ENCODE measurements around the gene NPFFR2.
"Not testable (repeated sequence)": the region's sequence is repeated elsewhere in the genome, so short reads cannot be mapped to it uniquely, and the experiment has no call there.

NPFFR2 gene

DNA sequence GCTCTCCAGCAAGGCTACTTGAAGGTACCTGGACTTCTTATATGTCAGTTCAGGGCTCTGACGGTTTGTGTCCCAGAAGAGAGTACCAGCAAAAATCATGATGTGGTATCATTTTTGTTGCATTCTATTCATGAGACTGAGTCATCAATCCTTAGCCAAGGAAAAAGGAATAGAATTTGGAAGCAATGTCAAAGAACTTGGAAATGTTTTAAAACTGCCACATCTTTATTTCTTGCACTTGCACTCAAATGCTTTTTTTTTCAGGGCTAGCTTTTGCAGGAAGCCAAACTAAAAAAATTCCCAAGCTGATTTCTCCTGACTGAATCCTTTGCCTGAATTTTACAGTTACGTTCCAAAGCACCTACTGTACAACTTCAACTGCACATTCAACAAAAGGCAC lies 112.4 kb downstream of the NPFFR2 start:
- FAIRE-seq = no peak
- TF ChIP-seq, protein P1, sequence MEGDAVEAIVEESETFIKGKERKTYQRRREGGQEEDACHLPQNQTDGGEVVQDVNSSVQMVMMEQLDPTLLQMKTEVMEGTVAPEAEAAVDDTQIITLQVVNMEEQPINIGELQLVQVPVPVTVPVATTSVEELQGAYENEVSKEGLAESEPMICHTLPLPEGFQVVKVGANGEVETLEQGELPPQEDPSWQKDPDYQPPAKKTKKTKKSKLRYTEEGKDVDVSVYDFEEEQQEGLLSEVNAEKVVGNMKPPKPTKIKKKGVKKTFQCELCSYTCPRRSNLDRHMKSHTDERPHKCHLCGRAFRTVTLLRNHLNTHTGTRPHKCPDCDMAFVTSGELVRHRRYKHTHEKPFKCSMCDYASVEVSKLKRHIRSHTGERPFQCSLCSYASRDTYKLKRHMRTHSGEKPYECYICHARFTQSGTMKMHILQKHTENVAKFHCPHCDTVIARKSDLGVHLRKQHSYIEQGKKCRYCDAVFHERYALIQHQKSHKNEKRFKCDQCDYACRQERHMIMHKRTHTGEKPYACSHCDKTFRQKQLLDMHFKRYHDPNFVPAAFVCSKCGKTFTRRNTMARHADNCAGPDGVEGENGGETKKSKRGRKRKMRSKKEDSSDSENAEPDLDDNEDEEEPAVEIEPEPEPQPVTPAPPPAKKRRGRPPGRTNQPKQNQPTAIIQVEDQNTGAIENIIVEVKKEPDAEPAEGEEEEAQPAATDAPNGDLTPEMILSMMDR (IDR thresholded peaks at IDR 0.05; ENCODE audit: insufficient read depth, missing control alignments) = no peak
- no peak for DNase-seq (ENCODE audit: insufficient read length, low spot score)

DNA sequence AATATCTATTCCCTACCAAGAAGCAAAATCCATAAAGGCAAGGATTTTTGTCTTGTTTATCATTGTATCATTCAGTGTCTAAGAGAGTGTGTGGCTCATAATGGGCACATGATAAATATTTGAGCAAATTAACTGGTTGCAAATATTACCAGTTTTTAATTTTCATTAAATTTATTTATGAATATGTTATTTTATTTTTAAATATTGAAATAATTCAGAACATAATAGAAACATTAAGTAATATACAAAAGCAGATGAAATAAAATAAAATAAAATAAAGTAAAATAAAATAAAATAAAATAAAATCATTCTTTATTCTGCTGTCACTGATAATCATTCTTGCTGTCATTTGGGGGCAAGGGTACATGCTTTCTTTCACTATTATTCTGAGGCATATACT lies 120.9 kb downstream of the NPFFR2 start:
- no peak for FAIRE-seq
- DNase-seq (ENCODE audit: insufficient read length, low spot score) = no peak
- TF ChIP-seq, protein P1 (IDR thresholded peaks at IDR 0.05; ENCODE audit: insufficient read depth, missing control alignments) = no peak

DNA sequence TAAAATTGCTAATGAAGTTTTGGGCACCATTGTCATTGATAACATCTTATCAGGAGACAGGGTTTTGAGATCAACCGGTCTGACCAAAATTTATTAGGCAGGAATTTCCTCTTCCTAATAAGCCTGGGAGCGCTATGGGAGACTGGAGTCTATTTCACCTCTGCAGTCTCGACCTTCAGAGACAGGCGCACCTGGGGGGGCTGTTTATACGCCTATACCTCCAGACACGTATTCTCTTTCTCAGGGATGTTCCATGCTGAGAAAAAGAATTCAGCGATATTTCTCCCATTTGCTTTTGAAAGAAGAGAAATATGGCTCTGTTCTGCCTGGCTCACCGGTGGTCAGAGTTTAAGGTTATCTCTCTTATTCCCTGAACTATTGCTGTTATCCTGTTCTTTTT lies 121.8 kb downstream of the NPFFR2 start:
- not testable (repeated sequence) for FAIRE-seq

DNA sequence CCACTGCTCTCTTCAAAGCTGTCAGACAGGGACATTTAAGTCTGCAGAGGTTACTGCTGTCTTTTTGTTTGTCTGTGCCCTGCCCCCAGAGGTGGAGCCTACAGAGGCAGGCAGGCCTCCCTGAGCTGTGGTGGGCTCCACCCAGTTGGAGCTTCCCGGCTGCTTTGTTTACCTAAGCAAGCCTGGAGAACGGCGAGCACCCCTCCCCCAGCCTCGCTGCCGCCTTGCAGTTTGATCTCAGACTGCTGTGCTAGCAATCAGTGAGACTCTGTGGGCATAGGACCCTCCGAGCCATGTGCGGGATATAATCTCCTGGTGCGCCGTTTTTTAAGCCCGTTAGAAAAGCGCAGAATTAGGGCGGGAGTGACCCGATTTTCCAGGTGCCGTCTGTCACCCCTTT lies 137.5 kb downstream of the NPFFR2 start:
- not testable (repeated sequence) for FAIRE-seq; DNase-seq (ENCODE audit: insufficient read length, low spot score)

More for the DNA sequence above, 121.8 kb downstream of the NPFFR2 start:
- DNase-seq (ENCODE audit: insufficient read length, low spot score) = not testable (repeated sequence)

DNA sequence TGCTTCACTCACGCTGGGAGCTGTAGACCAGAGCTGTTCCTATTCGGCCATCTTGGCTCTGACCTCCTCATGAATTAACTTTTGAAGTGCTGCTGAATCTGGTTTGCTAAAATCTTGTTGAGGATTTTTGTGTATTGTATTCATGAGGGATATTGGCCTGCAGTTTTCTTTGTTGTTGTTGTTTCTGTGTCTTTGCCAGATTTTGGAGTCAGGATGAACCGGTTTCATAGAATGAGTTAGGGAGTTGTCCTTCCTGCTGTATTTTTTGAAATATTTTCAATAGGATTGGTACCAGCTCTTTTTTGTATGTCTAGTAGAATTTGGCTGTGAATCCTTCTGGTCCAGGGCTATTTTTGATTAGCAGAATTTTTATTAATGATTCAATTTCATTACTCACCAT lies 138.1 kb downstream of the NPFFR2 start:
- TF ChIP-seq, protein P1 (IDR thresholded peaks at IDR 0.05; ENCODE audit: insufficient read depth, missing control alignments) = no peak
- FAIRE-seq (no peak), DNase-seq (ENCODE audit: insufficient read length, low spot score) (no peak)

DNA sequence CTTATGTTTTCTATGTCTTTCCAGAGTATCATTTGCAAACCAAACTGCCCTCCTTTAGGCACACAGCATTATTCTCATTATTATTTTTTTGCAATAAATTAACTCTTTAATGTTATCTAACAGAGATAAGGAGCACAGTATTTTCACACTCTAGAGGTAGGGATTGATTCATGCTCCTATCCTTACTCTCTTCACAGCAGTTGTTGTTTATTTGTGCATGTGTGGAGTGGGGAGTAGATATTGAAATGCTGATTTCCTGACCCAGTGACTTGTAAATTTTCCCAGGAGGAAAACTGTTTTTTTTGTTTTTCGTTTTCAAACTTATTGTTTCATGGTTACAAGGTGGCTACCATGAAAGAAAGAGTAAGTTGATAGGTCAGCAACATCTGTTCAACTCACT lies 140.0 kb downstream of the NPFFR2 start:
- DNase-seq (ENCODE audit: insufficient read length, low spot score) = no peak
- TF ChIP-seq, protein P1 (IDR thresholded peaks at IDR 0.05; ENCODE audit: insufficient read depth, missing control alignments) = no peak
- no peak for FAIRE-seq

DNA sequence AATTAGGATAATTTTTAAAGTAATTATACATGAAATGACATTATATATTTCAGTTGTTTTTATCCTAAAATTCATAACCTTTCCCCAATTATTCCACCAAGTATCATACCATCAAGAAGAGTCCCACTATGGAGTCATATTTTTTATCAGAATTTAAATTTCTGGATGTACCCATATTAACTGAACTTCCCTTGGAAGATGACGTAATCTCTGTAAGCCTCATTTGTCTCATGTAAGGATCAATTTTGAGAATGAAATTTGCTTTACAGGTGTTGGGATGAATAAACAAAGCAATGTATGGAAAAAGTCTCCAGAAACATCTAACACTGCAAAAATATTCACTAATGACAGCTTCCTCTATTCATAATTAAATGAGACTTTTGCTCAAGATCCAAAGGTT lies 147.5 kb downstream of the NPFFR2 start:
- no peak for FAIRE-seq
- no peak for DNase-seq (ENCODE audit: insufficient read length, low spot score)
- TF ChIP-seq, protein P1 (IDR thresholded peaks at IDR 0.05; ENCODE audit: insufficient read depth, missing control alignments) = no peak

DNA sequence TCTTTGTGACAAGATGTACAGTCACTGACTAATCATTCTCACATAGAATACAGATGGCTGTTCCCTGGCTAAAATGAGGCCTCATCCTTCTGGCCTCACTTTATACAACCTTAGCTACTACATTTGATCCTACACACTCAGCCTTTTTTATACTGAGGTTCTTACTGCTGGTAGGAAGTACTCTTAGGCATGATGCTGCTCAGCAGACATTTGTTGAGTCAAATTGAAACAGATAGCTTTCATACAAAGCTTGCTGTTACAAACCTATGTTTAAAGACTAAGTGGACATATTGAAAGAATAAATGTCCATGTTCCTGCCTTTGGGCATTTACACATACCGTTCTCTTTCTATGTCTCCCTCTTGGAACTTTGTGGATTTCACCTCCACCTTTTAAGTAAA lies 154.9 kb downstream of the NPFFR2 start:
- FAIRE-seq (no peak), DNase-seq (ENCODE audit: insufficient read length, low spot score) (no peak)
- TF ChIP-seq, protein P1 (IDR thresholded peaks at IDR 0.05; ENCODE audit: insufficient read depth, missing control alignments) = no peak

Data from D721Med (cell line).